ENCODE measurements around the gene C13orf46.

C13orf46 gene

DNA sequence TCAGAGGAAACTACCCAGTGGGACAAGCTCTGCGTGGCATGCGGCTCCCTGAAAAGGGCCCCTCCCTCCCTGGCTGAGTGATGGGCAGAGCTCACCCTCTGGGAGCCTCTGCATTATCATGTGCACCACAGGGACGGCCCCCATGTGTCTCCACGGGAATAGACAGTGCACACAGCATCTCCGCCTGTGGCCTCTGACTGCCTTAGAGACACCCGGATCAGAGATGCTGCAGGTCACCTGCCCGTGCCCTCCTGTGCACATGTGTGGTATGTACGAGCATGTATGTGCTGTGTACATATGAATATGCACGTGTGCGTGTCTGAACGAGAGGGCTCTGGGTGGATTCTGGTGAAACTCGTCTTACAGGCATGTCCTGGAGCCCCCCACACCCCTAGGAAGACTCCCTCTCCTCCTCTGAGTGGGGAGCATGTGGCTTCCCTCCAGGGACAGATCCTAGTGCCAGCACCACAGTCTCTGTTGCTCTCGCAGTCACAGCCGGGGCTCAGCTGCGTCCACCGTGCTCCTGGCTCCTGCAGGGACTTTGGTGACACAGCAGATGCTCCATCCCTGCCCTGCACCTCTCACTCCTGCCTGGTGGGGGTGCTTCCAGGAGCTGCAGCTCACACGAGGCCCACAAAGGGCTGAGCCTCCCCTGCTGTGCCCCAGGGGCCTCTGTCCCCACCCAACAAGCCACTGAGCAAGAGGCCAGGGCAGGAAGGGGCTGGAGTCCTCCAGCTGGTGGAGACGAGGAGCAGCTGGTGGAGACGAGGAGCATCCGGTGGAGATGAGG is 19.6 kb downstream of the C13orf46 start:
- TF ChIP-seq, protein P1, sequence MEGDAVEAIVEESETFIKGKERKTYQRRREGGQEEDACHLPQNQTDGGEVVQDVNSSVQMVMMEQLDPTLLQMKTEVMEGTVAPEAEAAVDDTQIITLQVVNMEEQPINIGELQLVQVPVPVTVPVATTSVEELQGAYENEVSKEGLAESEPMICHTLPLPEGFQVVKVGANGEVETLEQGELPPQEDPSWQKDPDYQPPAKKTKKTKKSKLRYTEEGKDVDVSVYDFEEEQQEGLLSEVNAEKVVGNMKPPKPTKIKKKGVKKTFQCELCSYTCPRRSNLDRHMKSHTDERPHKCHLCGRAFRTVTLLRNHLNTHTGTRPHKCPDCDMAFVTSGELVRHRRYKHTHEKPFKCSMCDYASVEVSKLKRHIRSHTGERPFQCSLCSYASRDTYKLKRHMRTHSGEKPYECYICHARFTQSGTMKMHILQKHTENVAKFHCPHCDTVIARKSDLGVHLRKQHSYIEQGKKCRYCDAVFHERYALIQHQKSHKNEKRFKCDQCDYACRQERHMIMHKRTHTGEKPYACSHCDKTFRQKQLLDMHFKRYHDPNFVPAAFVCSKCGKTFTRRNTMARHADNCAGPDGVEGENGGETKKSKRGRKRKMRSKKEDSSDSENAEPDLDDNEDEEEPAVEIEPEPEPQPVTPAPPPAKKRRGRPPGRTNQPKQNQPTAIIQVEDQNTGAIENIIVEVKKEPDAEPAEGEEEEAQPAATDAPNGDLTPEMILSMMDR (conservative IDR thresholded peaks at IDR 0.05; ENCODE audit: control insufficient read depth, insufficient read depth, low read depth, low read length) = no peak
- no peak for DNase-seq (ENCODE audit: low read depth)
- H3K4me3 ChIP-seq (ENCODE audit: control insufficient read depth, low read depth, low read length) = no peak overlapping the region

DNA sequence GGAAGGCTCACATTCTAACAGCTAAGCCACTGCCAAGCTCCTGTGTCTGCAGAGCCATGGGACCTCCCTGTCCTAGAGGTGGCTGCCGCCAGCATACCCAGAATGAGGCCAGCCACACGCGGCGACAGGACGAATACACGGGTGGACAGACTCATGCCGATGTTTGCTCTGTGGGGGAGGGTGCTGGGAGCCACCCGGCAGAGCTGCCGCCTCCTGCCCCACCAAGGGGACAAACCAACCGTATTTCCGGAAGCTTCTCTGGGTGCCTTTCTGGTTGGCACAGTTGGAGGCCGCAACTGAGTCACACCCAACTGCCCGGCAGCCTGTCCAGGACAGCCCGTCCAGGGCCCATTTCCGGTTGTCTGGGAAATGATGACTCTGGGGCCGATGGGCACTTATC is 20.3 kb downstream of the C13orf46 start:
- no peak for DNase-seq (ENCODE audit: low read depth)
- TF ChIP-seq, protein P1 (conservative IDR thresholded peaks at IDR 0.05; ENCODE audit: control insufficient read depth, insufficient read depth, low read depth, low read length) = no peak
- no peak overlapping the region for H3K4me3 ChIP-seq (ENCODE audit: control insufficient read depth, low read depth, low read length)

DNA sequence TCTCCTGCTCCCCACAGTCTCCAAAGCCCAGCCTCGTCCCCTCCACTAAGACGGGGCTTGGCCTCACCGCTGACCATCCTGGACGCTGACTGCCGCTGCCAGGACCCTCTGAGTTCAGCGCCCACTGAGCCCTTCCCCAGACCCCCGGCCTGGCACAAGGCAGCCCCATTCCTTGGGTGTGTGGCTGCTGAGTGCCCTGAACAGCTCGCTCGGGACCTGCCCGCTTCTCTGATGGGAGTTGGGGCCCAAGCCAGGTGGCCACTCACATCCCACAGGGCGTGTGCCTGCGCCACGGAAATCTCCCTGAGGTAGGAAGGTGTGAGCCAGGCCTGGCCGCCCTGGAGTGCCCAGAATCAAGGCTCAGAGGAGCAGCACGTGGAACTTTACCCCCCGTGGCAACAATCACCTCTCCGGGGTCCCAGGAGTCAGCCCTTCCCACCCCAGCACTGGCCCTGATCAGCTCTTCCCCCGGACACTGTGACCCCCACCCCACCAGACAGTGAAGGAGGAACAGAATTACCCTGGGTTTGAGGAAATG is 20.8 kb downstream of the C13orf46 start:
- DNase-seq (ENCODE audit: low read depth) = no peak
- TF ChIP-seq, protein P1 (conservative IDR thresholded peaks at IDR 0.05; ENCODE audit: control insufficient read depth, insufficient read depth, low read depth, low read length) = no peak
- H3K4me3 ChIP-seq (ENCODE audit: control insufficient read depth, low read depth, low read length) = no peak overlapping the region

DNA sequence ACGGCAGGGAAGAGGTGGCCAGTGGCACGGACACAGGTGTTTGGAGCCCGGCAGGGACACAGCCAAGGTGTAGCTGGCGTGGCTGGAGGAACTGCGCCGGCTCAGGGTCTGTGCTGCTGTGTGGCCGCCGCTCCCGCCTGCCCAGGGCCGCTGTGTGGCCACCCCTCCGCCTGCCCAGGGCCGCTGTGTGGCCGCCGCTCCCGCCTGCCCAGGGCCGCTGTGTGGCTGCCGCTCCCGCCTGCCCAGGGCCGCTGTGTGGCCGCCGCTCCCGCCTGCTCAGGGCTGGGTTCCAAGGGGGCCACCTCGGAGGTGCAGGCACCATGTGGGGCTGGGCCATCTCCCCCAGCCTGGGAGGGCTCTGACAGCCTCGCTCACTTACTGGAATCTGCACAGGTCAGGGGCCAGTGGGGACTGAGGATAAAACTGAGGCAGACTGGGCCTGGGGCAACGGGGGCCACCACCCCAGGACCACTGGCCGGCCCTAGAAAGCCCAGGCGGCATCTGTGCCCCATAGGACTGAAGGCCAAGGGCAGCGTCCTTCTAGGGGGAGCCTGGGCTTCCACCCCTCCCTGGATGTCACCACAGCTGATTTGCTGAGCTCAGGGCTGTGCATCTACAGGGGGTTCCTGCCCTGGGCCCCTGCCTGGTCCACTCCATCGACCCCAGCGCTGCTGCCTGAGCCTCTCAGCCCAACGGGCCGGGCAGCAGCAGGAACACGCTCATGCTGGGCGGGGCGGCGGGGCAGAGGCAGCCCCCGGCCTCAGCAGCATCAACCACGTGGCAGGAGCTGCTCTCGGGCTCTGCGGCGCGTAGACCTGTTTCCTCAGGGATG is 21.5 kb downstream of the C13orf46 start:
- DNase-seq (ENCODE audit: low read depth) = no peak
- TF ChIP-seq, protein P1 (conservative IDR thresholded peaks at IDR 0.05; ENCODE audit: control insufficient read depth, insufficient read depth, low read depth, low read length) = no peak
- H3K4me3 ChIP-seq (ENCODE audit: control insufficient read depth, low read depth, low read length) = no peak overlapping the region

DNA sequence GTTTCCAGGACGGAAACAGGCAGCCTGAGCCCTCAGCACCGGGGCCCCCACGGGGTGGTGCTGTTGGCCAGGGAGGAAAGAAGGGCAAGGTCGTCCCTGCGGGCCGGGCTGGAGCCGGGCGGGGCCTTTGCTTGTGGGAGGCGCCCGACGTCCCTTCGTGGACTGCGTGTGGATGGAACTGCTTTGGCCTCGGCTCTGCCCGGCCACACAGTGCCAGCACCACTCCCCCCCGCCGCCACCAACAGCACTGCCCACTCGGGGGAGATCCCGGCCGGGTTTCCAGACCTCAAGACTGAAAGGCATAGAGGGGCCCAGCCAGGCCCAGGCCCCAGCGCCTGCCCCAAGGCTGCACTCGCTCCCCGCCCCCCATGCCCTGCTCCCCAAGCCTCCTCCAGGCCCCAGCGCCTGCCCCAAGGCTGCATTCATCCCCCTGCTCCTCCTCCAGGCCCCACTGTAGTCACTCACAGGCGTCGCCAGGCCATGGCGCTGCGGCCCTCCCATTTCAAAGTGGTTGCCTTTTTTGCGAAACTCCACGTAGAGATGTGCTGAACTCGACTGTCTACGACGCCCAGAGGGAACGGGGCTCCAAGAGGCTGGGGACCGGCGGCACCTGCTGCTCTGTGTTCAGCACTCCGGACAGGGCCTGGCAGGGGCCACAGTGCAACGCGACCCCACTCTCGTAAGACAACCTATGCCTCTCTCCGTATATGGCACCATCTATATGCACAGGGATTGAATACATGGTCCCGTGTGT is 22.5 kb downstream of the C13orf46 start:
- H3K4me3 ChIP-seq (ENCODE audit: control insufficient read depth, low read depth, low read length) = no peak overlapping the region
- peak; percentile 65 for DNase-seq (ENCODE audit: low read depth)
- TF ChIP-seq, protein P1 (conservative IDR thresholded peaks at IDR 0.05; ENCODE audit: control insufficient read depth, insufficient read depth, low read depth, low read length) = peak; percentile 64

Measured in fibroblast of mammary gland (primary cell).